OCI-LY3 (cell line): Measurements from ENCODE around the gene SOX12.
A peak's percentile ranks its signal among the peaks of the same experiment; 100 is the strongest.

Experiments
- H2AFZ ChIP-seq: fragments of 200-600, 300-600 bp; shearing (Covaris generic); 2 replicates; pipeline ENCODE4 v1.6.0; 2014; ENCODE audit warnings: antibody characterized with exemption, low read depth, low read length
- H3K27ac ChIP-seq: fragments of 200-600, 300-600 bp; sonication (generic); 2 replicates; pipeline ENCODE4 v1.5.1; 2014; ENCODE audit warnings: mild to moderate bottlenecking, low read length, moderate library complexity, mixed read lengths
- H3K27me3 ChIP-seq: fragments of 200-600, 300-600 bp; sonication (generic); 2 replicates; pipeline ENCODE4 v1.6.1; 2014; ENCODE audit warnings: low read depth, low read length, mixed read lengths
- H3K36me3 ChIP-seq: fragments of 200-600, 300-600 bp; sonication (generic); replicated peaks from 2 replicates; pipeline ENCODE3; 2014; ENCODE audit warnings: low read depth, low read length, mixed read lengths
- H3K4me1 ChIP-seq: fragments of 300-600, 200-600 bp; sonication (generic); 2 replicates; pipeline ENCODE4 v1.6.1; 2014; ENCODE audit warnings: low read length, mixed read lengths
- H3K4me2 ChIP-seq: fragments of 200-600, 300-600 bp; sonication (generic); 2 replicates; pipeline ENCODE4 v1.6.1; 2014; ENCODE audit warnings: low read length, mixed read lengths
- H3K4me3 ChIP-seq: fragments of 300-600, 200-600 bp; sonication (generic); 2 replicates; pipeline ENCODE4 v1.5.1; 2014; ENCODE audit warnings: antibody characterized with exemption, mild to moderate bottlenecking, low read length, moderate library complexity
- H3K79me2 ChIP-seq: fragments of 300-600, 200-600 bp; shearing (Covaris generic); 2 replicates; pipeline ENCODE4 v1.6.1; 2014; ENCODE audit warnings: mild to moderate bottlenecking, low read length, mixed read lengths
- H3K9ac ChIP-seq: fragments of 300-600, 200-600 bp; shearing (Covaris generic); 2 replicates; pipeline ENCODE4 v1.6.0; 2014; ENCODE audit warnings: mild to moderate bottlenecking, low read length, moderate library complexity
- H3K9me3 ChIP-seq: fragments of 200-600, 300-600 bp; shearing (Covaris generic); 2 replicates; pipeline ENCODE4 v1.6.1; 2014; ENCODE audit warnings: low read length, mixed read lengths; ENCODE audit not compliant: insufficient read depth
- H4K20me1 ChIP-seq: fragments of 200-600, 300-600 bp; sonication (generic); 2 replicates; pipeline ENCODE4 v1.6.1; 2016; ENCODE audit warnings: low read length, mixed read lengths; ENCODE audit not compliant: insufficient read depth
- EZH2phosphoT487 ChIP-seq: fragments of 200-600 bp; shearing (Covaris generic); IDR thresholded peaks from 2 replicates; pipeline ENCODE4 v1.6.1; 2018; ENCODE audit warnings: antibody characterized with exemption, mixed run types, low read depth
- TF ChIP-seq, protein P1 (sequence below): fragments of 200-600, 300-600 bp; sonication (generic); IDR thresholded peaks from 2 replicates; pipeline ENCODE4 v1.5.1; 2014; ENCODE audit warnings: antibody characterized with exemption, low read length, low read depth

SOX12 gene

DNA sequence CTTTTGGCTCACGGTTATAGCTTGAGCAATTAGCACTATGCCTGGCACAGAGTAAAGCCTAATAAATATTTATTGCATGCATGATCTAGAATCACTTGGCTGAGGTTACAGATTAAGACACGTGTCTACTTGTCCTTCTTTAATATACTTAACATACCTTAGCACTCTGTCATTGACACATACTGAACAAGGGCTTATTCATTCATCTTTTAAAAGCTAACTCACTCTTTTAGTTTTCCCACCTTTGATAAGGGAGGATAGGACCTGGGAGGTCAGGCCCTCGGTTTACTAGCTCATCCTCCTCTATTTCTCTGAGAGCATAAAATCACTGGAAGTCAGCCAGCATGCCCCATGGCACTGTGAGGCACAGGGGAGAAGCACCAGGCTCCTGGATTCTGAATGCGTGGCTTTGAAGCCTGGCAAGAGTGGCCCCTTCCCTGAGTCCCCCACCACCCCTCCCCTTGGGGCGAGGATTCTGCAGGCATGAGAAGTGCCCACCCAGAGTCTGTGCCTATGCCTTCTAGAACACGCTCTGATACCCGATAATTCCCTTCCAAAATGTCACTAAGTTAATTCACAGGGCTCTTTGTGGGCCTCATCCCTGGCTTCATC lies 16.8 kb upstream of the SOX12 start:
- Histone ChIP-seq H3K36me3 (no peaks in the 10 kb centered on the region), H3K27me3 (no peaks in the 10 kb centered on the region), H2AFZ (no peak overlapping the region), H3K4me1 (no peaks in the 10 kb centered on the region; the same call in 1 of the 2 replicates), H3K9ac (no peak overlapping the region), H3K4me3 (no peak overlapping the region), H3K4me2 (no peak overlapping the region), H3K27ac (no peak overlapping the region), H3K79me2 (no peaks in the 10 kb centered on the region), H3K9me3 (no peaks in the 10 kb centered on the region), H4K20me1 (no peaks in the 10 kb centered on the region)
- TF ChIP-seq, protein P1, sequence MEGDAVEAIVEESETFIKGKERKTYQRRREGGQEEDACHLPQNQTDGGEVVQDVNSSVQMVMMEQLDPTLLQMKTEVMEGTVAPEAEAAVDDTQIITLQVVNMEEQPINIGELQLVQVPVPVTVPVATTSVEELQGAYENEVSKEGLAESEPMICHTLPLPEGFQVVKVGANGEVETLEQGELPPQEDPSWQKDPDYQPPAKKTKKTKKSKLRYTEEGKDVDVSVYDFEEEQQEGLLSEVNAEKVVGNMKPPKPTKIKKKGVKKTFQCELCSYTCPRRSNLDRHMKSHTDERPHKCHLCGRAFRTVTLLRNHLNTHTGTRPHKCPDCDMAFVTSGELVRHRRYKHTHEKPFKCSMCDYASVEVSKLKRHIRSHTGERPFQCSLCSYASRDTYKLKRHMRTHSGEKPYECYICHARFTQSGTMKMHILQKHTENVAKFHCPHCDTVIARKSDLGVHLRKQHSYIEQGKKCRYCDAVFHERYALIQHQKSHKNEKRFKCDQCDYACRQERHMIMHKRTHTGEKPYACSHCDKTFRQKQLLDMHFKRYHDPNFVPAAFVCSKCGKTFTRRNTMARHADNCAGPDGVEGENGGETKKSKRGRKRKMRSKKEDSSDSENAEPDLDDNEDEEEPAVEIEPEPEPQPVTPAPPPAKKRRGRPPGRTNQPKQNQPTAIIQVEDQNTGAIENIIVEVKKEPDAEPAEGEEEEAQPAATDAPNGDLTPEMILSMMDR: no peak

DNA sequence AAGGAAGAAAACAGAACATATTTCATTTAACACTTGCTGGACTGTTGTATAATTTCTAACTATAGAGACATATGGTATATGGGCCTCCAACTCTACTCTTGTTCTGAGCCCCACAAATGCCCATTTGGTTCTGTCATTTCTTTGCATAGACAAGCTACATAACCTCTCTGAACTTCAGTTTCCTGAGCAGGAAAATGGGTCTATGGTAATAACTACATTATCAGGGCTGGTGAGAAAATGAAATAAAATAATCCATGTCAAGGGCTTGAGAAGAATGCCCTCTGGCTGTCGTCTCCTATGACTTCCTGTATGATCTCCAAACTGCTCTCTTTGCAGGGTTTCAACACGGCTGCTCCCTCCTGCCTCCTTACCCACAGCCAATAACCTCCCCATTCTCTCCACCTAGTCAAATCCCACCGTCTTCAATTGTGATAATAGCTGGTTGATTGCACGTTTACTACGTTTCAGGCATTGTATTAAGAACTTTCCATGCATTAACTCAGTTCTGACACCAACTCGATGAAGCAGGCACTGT lies 16.0 kb upstream of the SOX12 start:
- H3K9me3 ChIP-seq: no peaks in the 10 kb centered on the region
- TF ChIP-seq, protein P1: 0 out of 2 replicates have a peak, but pooled peaks have one; percentile 7
- no peak for TF ChIP-seq EZH2phosphoT487
- H3K4me3 ChIP-seq: peak overlapping the region; percentile 64; the same call in 1 of the 2 replicates
- no peaks in the 10 kb centered on the region for H3K79me2 ChIP-seq
- H3K4me2 ChIP-seq: peak overlapping the region; percentile 49; the same call in 1 of the 2 replicates
- no peak overlapping the region for H3K27ac ChIP-seq
- no peak overlapping the region for H2AFZ ChIP-seq
- H4K20me1 ChIP-seq: no peaks in the 10 kb centered on the region
- no peak overlapping the region for H3K9ac ChIP-seq
- no peaks in the 10 kb centered on the region; the same call in 1 of the 2 replicates for H3K4me1 ChIP-seq
- H3K27me3 ChIP-seq: no peaks in the 10 kb centered on the region
- no peaks in the 10 kb centered on the region for H3K36me3 ChIP-seq

DNA sequence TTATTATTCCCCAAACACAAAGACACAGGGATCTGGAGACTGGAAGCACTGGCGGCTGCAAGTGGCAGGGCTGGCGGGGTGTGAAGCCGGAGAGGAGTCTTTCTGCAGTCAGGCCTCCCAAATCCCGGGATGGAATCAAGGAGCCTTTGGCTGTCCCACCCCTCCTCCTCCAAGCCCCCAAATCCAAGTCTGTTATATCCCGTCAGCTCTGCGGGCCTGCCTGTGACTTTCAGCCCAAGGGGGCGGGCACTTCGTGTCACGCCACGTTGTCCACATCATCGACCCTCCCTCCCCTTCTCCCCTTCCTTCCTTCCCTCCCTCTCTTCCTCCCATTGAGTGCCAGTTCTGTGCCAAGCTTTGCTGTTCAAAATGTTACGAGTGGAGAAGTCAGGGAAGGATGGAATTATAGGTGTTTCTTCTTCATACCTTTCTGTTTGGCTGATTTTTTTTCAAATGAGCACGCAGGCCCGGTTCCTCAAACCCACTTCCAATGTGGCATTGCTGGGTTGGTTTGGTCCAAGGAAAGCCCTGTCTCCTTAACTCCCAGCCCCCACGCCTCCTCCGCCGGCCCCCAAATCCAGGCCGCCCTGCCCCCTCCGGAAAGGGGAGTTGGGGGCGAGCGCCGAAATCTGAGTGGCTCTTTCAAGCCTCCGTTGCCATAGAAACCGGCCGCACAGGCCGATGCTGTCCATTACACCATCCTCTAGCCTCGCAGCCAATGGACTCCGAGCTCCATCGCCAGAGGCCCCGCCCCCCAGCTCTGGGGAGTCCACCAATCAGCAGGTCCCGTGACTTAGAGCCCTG lies 15.3 kb upstream of the SOX12 start:
- H2AFZ ChIP-seq: peak overlapping the region; percentile 56; the same call in 1 of the 2 replicates
- no peaks in the 10 kb centered on the region; the same call in 1 of the 2 replicates for H3K4me1 ChIP-seq
- H3K36me3 ChIP-seq: no peaks in the 10 kb centered on the region
- no peak for TF ChIP-seq EZH2phosphoT487
- TF ChIP-seq, protein P1: no peak
- H3K4me3 ChIP-seq: peak overlapping the region; percentile 64
- H4K20me1 ChIP-seq: no peaks in the 10 kb centered on the region
- peak overlapping the region; percentile 40 for H3K9ac ChIP-seq
- no peaks in the 10 kb centered on the region for H3K79me2 ChIP-seq
- H3K27ac ChIP-seq: no peak overlapping the region
- H3K27me3 ChIP-seq: no peaks in the 10 kb centered on the region
- H3K4me2 ChIP-seq: peak overlapping the region; percentile 49
- H3K9me3 ChIP-seq: no peaks in the 10 kb centered on the region

DNA sequence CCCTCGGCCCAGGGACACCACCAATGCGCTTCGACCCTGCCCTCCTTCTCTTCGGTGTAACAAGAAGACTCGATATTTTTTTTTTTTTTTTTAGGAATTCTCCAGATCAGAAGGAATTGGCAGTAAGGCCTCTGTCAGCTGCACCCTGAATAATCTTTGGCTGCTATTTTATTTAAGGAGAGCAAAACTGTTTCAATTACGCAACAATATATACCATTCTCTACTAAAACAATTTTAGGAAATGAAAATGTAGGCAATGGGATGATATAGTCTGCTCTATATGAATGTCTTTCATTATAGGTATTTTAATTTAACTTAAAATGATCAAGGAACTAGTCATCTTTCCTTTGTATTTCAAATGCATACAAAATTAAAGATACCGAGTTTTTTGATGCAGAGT lies 14.7 kb upstream of the SOX12 start:
- peak overlapping the region; percentile 48 for H3K4me2 ChIP-seq
- H3K9me3 ChIP-seq: no peaks in the 10 kb centered on the region
- peak overlapping the region; percentile 2; the same call in 1 of the 2 replicates for H3K9ac ChIP-seq
- no peaks in the 10 kb centered on the region for H3K36me3 ChIP-seq
- no peak overlapping the region for H3K27ac ChIP-seq
- no peak overlapping the region for H2AFZ ChIP-seq
- TF ChIP-seq, protein P1: no peak
- no peak for TF ChIP-seq EZH2phosphoT487
- H4K20me1 ChIP-seq: no peaks in the 10 kb centered on the region
- no peaks in the 10 kb centered on the region for H3K27me3 ChIP-seq
- H3K79me2 ChIP-seq: no peaks in the 10 kb centered on the region
- peak overlapping the region; percentile 64 for H3K4me3 ChIP-seq
- no peaks in the 10 kb centered on the region; the same call in 1 of the 2 replicates for H3K4me1 ChIP-seq
